ENCODE measurements around the gene ABCB10.

The ABCB10 gene

DNA sequence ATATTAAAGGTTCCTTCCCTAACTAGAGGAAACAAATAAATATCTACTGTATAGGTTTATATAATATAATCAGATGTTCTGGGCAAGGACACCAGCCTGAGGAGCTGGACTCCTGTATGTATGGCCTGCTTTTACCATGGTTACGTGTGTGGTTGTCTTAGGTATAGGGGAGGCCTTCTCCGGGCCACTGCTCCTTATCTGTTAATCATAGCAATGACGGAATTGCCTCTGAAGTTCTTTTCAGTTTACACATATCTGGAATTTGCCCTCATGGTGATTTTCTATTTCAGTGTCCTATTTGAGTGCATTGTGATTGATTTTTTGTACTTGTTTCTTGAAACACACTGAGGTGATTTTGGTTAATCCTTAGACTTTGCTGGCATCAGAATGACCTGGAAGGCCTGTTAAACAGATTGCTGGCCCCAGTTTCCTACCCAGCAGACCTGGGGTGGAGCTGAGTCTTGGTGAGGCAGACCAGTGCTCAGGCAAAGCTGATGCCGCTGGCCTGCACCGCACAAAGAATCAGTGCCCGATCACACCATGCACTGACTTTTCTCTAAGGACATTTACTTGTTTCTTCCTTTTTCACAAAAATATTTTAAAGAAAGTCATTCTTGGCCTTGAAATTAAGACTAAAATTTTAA lies 18.5 kb downstream of the ABCB10 start:
- no peak for DNase-seq
- Histone ChIP-seq H3K36me3 (peaks cover 77 to 97% (median 89%) of the 10 kb centered on the region in 3 donors), H3K27ac (no peak overlapping the region), H3K27me3 (no peaks in the 10 kb centered on the region), H3K4me3 (no peak overlapping the region), H3K4me1 (no peaks in the 10 kb centered on the region), H3K9me3 (no peaks in the 10 kb centered on the region)
- no peak for TF ChIP-seq CTCF (IDR thresholded peaks at IDR 0.05)
- intact Hi-C loops (cut with DNase I; ENCODE audit: low total_unique reads): no loop called here

DNA sequence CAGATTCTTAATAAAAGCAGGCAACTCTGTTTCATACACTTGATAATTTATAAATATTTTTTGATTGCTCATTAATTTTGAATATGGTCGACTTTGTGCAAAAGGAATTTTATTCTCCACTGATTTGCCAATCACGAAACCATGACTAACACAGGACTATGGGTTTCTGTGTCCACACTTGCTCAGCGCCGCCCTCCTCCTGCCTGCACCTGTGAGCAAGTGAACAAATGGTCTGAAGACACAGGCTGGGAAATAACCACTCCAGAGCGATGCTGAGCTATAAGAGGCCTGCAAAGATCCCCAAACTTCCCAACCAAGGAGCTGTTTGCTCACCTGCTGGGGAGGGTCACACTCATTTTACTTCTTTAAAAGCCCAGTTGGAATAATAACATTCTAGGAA lies 19.6 kb downstream of the ABCB10 start:
- TF ChIP-seq CTCF (IDR thresholded peaks at IDR 0.05): no peak
- H3K27ac ChIP-seq: no peak overlapping the region
- peaks cover 67 to 89% (median 81%) of the 10 kb centered on the region in 3 donors for H3K36me3 ChIP-seq
- no peak overlapping the region for H3K4me3 ChIP-seq
- no peaks in the 10 kb centered on the region for H3K9me3 ChIP-seq
- no peak for DNase-seq
- intact Hi-C loops (cut with DNase I; ENCODE audit: low total_unique reads): no loop called here
- no peaks in the 10 kb centered on the region for H3K4me1 ChIP-seq
- no peaks in the 10 kb centered on the region for H3K27me3 ChIP-seq

DNA sequence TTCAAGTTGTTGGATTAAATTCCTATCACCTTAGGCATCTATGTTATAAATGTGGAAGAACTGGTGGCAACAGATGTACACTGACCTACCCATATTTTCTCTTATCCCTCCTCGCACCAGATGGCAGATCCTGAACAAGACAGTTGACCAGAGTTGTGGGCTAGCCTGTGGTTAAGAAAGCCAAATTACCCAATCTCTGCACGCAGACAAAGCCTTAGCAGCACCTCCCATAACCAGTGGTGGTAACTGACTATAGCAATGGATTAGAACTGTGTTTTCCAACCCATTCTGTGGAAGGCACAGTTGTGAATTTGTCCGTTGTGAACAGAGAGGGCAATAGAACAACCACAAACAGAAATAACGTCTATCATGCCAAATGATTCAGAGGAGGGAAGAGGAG lies 20.6 kb downstream of the ABCB10 start:
- H3K27ac ChIP-seq: no peak overlapping the region
- no peaks in the 10 kb centered on the region for H3K27me3 ChIP-seq
- H3K9me3 ChIP-seq: no peaks in the 10 kb centered on the region
- TF ChIP-seq CTCF (IDR thresholded peaks at IDR 0.05): no peak
- no peak overlapping the region for H3K4me3 ChIP-seq
- H3K4me1 ChIP-seq: no peaks in the 10 kb centered on the region
- peaks cover 71 to 91% (median 84%) of the 10 kb centered on the region in 3 donors for H3K36me3 ChIP-seq
- intact Hi-C loops (cut with DNase I; ENCODE audit: low total_unique reads): no loop called here
- DNase-seq: no peak

DNA sequence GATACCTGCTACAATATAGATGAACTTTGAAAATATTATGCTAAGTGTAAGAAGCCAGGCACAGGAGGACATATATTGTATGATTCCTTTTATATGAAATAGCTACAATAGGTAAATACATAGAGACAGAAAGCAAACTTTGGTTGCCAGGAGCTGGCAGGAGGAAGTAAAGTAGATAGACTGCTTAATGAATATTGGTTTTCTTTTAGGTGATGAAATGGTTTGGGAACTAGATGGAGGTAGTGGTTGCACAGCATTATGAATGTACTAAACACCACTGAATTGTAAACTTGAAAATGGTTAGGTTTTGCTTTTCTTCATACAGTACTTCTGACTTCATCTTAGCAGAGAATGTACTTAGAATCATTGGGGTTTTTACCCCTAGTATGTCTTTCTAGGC lies 21.5 kb downstream of the ABCB10 start:
- Histone ChIP-seq H3K27me3 (no peaks in the 10 kb centered on the region), H3K4me3 (no peak overlapping the region), H3K27ac (no peak overlapping the region), H3K4me1 (no peaks in the 10 kb centered on the region), H3K9me3 (no peaks in the 10 kb centered on the region), H3K36me3 (peaks cover 74 to 91% (median 85%) of the 10 kb centered on the region in 3 donors)
- DNase-seq: no peak
- TF ChIP-seq CTCF (IDR thresholded peaks at IDR 0.05): no peak
- intact Hi-C loops (cut with DNase I; ENCODE audit: low total_unique reads): no loop called here

DNA sequence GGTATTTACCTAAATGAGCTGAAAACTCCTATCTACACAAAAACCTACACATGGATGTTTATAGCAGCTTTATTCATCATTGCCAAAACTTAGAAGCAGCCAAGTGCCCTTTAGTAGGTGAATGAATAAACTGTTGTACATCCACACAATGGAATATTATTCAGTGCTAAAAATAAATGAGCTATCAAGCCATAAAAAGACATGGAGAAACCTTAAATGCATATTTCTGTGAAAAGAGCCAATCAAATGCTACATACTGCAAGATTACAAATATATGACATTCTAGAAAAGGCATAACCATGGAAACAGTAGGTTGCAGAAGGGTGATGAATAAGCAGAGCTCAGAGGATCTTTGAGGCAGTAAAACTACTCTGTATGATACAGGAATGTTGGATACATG lies 23.3 kb downstream of the ABCB10 start:
- H3K36me3 ChIP-seq: peaks cover 78 to 91% (median 84%) of the 10 kb centered on the region in 3 donors
- no peak overlapping the region for H3K27ac ChIP-seq
- no peak overlapping the region for H3K4me3 ChIP-seq
- no peaks in the 10 kb centered on the region for H3K4me1 ChIP-seq
- intact Hi-C loops (cut with DNase I; ENCODE audit: low total_unique reads): no loop called here
- no peak for DNase-seq
- TF ChIP-seq CTCF (IDR thresholded peaks at IDR 0.05): no peak
- no peaks in the 10 kb centered on the region for H3K27me3 ChIP-seq
- no peaks in the 10 kb centered on the region for H3K9me3 ChIP-seq

GRCh38 chr1:229531326-229531725 lies 27.2 kb downstream of the ABCB10 start:
- H3K4me1 ChIP-seq: no peaks in the 10 kb centered on the region
- peaks cover 65 to 91% (median 80%) of the 10 kb centered on the region in 3 donors for H3K36me3 ChIP-seq
- no peak for DNase-seq
- intact Hi-C loops (cut with DNase I; ENCODE audit: low total_unique reads): no loop called here
- H3K9me3 ChIP-seq: no peaks in the 10 kb centered on the region
- no peak overlapping the region for H3K4me3 ChIP-seq
- H3K27ac ChIP-seq: no peak overlapping the region
- no peaks in the 10 kb centered on the region for H3K27me3 ChIP-seq
- no peak for TF ChIP-seq CTCF (IDR thresholded peaks at IDR 0.05)

Measured in tibial artery (tissue), 4 donors.